ENCODE data around the gene MEIS1.

The MEIS1 gene

GRCh38 chr2:66569321-66569851 lies 134.5 kb downstream of the MEIS1 start:
- no peaks in the 10 kb centered on the region for H3K4me1 ChIP-seq (ENCODE audit: low read length)
- no peaks in the 10 kb centered on the region for H3K36me3 ChIP-seq (replicated peaks; ENCODE audit: low read depth, low read length)
- TF ChIP-seq, protein P1, sequence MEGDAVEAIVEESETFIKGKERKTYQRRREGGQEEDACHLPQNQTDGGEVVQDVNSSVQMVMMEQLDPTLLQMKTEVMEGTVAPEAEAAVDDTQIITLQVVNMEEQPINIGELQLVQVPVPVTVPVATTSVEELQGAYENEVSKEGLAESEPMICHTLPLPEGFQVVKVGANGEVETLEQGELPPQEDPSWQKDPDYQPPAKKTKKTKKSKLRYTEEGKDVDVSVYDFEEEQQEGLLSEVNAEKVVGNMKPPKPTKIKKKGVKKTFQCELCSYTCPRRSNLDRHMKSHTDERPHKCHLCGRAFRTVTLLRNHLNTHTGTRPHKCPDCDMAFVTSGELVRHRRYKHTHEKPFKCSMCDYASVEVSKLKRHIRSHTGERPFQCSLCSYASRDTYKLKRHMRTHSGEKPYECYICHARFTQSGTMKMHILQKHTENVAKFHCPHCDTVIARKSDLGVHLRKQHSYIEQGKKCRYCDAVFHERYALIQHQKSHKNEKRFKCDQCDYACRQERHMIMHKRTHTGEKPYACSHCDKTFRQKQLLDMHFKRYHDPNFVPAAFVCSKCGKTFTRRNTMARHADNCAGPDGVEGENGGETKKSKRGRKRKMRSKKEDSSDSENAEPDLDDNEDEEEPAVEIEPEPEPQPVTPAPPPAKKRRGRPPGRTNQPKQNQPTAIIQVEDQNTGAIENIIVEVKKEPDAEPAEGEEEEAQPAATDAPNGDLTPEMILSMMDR (IDR thresholded peaks at IDR 0.05; ENCODE audit: low read depth, low read length) = no peak
- no peak for TF ChIP-seq EZH2phosphoT487 (IDR thresholded peaks at IDR 0.05; ENCODE audit: low read depth)
- H3K9me3 ChIP-seq (ENCODE audit: insufficient read depth, low read length) = no peaks in the 10 kb centered on the region
- H3K27ac ChIP-seq (ENCODE audit: low read length) = no peak overlapping the region
- H3K79me2 ChIP-seq (ENCODE audit: low read length) = no peaks in the 10 kb centered on the region
- no peak overlapping the region for H3K4me3 ChIP-seq (ENCODE audit: low read length)
- no peak overlapping the region for H3K4me2 ChIP-seq (ENCODE audit: low read length)
- H4K20me1 ChIP-seq (ENCODE audit: insufficient read depth, low read length) = no peaks in the 10 kb centered on the region
- no peak overlapping the region for H3K9ac ChIP-seq (ENCODE audit: low read length)
- no peaks in the 10 kb centered on the region for H3K27me3 ChIP-seq (ENCODE audit: low read depth, low read length)
- H2AFZ ChIP-seq (ENCODE audit: low read depth, low read length) = no peak overlapping the region

GRCh38 chr2:66569974-66570373 lies 135.0 kb downstream of the MEIS1 start:
- Histone ChIP-seq H3K36me3 (replicated peaks; ENCODE audit: low read depth, low read length) (no peaks in the 10 kb centered on the region), H3K9ac (ENCODE audit: low read length) (no peak overlapping the region), H4K20me1 (ENCODE audit: insufficient read depth, low read length) (no peaks in the 10 kb centered on the region), H2AFZ (ENCODE audit: low read depth, low read length) (no peak overlapping the region), H3K27me3 (ENCODE audit: low read depth, low read length) (no peaks in the 10 kb centered on the region), H3K27ac (ENCODE audit: low read length) (no peak overlapping the region), H3K4me1 (ENCODE audit: low read length) (no peaks in the 10 kb centered on the region), H3K4me2 (ENCODE audit: low read length) (no peak overlapping the region), H3K79me2 (ENCODE audit: low read length) (no peaks in the 10 kb centered on the region), H3K9me3 (ENCODE audit: insufficient read depth, low read length) (no peaks in the 10 kb centered on the region), H3K4me3 (ENCODE audit: low read length) (no peak overlapping the region)
- TF ChIP-seq, protein P1 (IDR thresholded peaks at IDR 0.05; ENCODE audit: low read depth, low read length) = no peak
- no peak for TF ChIP-seq EZH2phosphoT487 (IDR thresholded peaks at IDR 0.05; ENCODE audit: low read depth)

DNA sequence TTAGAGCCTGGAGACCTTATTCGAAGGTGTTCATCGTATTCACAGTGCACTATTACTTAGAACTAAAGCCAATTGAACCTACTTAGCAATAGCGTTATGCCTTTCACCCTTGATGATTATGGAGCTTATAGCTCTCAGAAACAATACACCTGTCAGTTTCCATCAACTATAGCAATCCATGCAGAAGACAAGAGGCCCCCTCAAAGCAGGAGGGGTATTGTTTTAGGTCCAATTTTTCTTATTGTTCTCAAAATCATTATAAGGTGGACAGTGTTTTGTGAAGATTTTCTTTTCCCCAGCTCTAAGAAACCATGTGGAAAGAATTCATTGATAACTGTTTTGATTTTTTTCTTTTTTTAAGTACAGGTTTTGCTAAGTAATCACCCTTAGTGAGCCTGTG lies 135.5 kb downstream of the MEIS1 start:
- H3K36me3 ChIP-seq (replicated peaks; ENCODE audit: low read depth, low read length) = no peaks in the 10 kb centered on the region
- no peak overlapping the region for H3K4me2 ChIP-seq (ENCODE audit: low read length)
- no peak overlapping the region for H2AFZ ChIP-seq (ENCODE audit: low read depth, low read length)
- no peak overlapping the region for H3K9ac ChIP-seq (ENCODE audit: low read length)
- H3K27me3 ChIP-seq (ENCODE audit: low read depth, low read length) = no peaks in the 10 kb centered on the region
- no peaks in the 10 kb centered on the region for H3K4me1 ChIP-seq (ENCODE audit: low read length)
- H3K27ac ChIP-seq (ENCODE audit: low read length) = no peak overlapping the region
- no peak overlapping the region for H3K4me3 ChIP-seq (ENCODE audit: low read length)
- no peak for TF ChIP-seq EZH2phosphoT487 (IDR thresholded peaks at IDR 0.05; ENCODE audit: low read depth)
- TF ChIP-seq, protein P1 (IDR thresholded peaks at IDR 0.05; ENCODE audit: low read depth, low read length) = no peak
- H3K79me2 ChIP-seq (ENCODE audit: low read length) = no peaks in the 10 kb centered on the region
- H3K9me3 ChIP-seq (ENCODE audit: insufficient read depth, low read length) = no peaks in the 10 kb centered on the region
- no peaks in the 10 kb centered on the region for H4K20me1 ChIP-seq (ENCODE audit: insufficient read depth, low read length)

GRCh38 chr2:66571918-66572317 lies 137.0 kb downstream of the MEIS1 start:
- no peak overlapping the region for H3K27ac ChIP-seq (ENCODE audit: low read length)
- no peak overlapping the region; the same call in 1 of the 2 replicates for H2AFZ ChIP-seq (ENCODE audit: low read depth, low read length)

More at GRCh38 chr2:66571918-66572317, 137.0 kb downstream of the MEIS1 start:
- Histone ChIP-seq H3K27me3 (ENCODE audit: low read depth, low read length) (no peaks in the 10 kb centered on the region), H3K9me3 (ENCODE audit: insufficient read depth, low read length) (no peaks in the 10 kb centered on the region), H3K4me1 (ENCODE audit: low read length) (no peaks in the 10 kb centered on the region), H4K20me1 (ENCODE audit: insufficient read depth, low read length) (no peaks in the 10 kb centered on the region), H3K4me2 (ENCODE audit: low read length) (no peak overlapping the region), H3K36me3 (replicated peaks; ENCODE audit: low read depth, low read length) (no peaks in the 10 kb centered on the region), H3K79me2 (ENCODE audit: low read length) (no peaks in the 10 kb centered on the region), H3K4me3 (ENCODE audit: low read length) (no peak overlapping the region), H3K9ac (ENCODE audit: low read length) (no peak overlapping the region)
- no peak for TF ChIP-seq EZH2phosphoT487 (IDR thresholded peaks at IDR 0.05; ENCODE audit: low read depth)
- TF ChIP-seq, protein P1 (IDR thresholded peaks at IDR 0.05; ENCODE audit: low read depth, low read length) = no peak

All from OCI-LY3 (cell line).